Sigmoid colon (tissue), 4 donors: ENCODE data around the gene WNK1.
"Not testable (repeated sequence)": the region's sequence is repeated elsewhere in the genome, so short reads cannot be mapped to it uniquely, and the experiment has no call there.

Experiments
- EP300 ChIP-seq, 4 donors: sonication (generic); formaldehyde crosslinking; IDR thresholded peaks; one replicate each; pipeline ENCODE4 v1.6.1; 2017; ENCODE audit warnings: antibody characterized with exemption in 4 of 4
- POLR2A ChIP-seq, 2 donors: fragments of 450-650 bp; IDR thresholded peaks; one replicate each; pipeline ENCODE4 v1.6.1; 2016; ENCODE audit warnings: antibody characterized with exemption in 2 of 2, mild to moderate bottlenecking in 2 of 2, moderate library complexity in 2 of 2
- POLR2AphosphoS5 ChIP-seq, 4 donors: sonication (generic); formaldehyde crosslinking; IDR thresholded peaks; one replicate each; pipeline ENCODE4 v1.6.1; 2017; ENCODE audit warnings: antibody characterized with exemption in 4 of 4
- TF ChIP-seq, protein P1 (sequence below), 4 experiments: fragments of 450-650 bp in 3 of 4; fragments of 200-600 bp in 1 of 4; IDR thresholded peaks; one replicate each; pipeline ENCODE4 v1.5.1; 2016 to 2019; ENCODE audit warnings: antibody characterized with exemption in 4 of 4, mild to moderate bottlenecking in 3 of 4, moderate library complexity in 2 of 4

- not testable (repeated sequence) for TF ChIP-seq POLR2A, POLR2AphosphoS5, EP300 (IDR thresholded peaks at IDR 0.05)
- TF ChIP-seq, protein P1, sequence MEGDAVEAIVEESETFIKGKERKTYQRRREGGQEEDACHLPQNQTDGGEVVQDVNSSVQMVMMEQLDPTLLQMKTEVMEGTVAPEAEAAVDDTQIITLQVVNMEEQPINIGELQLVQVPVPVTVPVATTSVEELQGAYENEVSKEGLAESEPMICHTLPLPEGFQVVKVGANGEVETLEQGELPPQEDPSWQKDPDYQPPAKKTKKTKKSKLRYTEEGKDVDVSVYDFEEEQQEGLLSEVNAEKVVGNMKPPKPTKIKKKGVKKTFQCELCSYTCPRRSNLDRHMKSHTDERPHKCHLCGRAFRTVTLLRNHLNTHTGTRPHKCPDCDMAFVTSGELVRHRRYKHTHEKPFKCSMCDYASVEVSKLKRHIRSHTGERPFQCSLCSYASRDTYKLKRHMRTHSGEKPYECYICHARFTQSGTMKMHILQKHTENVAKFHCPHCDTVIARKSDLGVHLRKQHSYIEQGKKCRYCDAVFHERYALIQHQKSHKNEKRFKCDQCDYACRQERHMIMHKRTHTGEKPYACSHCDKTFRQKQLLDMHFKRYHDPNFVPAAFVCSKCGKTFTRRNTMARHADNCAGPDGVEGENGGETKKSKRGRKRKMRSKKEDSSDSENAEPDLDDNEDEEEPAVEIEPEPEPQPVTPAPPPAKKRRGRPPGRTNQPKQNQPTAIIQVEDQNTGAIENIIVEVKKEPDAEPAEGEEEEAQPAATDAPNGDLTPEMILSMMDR (IDR thresholded peaks at IDR 0.05) = not testable (repeated sequence)
Observed at GRCh38 chr12:776772-777373, 24.5 kb downstream of the WNK1 start.
